HepG2 (cell line): ENCODE data around the gene SIX4. TPM values are rescaled to one million over a fixed set of nuclear protein-coding genes. Genes with fewer than 3 reads are reported as not detected.
A peak's percentile ranks its signal among the peaks of the same experiment; 100 is the strongest.

ENCODE experiments used
- ATAC-seq: fragments of 200-7000 bp; cut with Tn5 transposase; 3 replicates; pipeline ENCODE4 v1.9.1; 2020; ENCODE audit warnings: mild to moderate bottlenecking, moderate library complexity
- BruUV-seq: library from RNA; stranded (reverse); fragments of 400-500 nt; replicated peaks from 2 replicates; lab custom pipeline; 2021; lab: Mats Ljungman, UMichigan
- CTCF ChIA-PET: fragments of 300-600 bp; formaldehyde crosslinking; extraction: SDS; loops from one replicate; lab custom pipeline; 2021; ENCODE audit warnings: low total read pairs, inconsistent platforms, low intra/inter-chr PET ratio; lab: Yijun Ruan, JAX
- POLR2A ChIA-PET: fragments of 350-600 bp; sonication (Branson Sonifier 250); formaldehyde crosslinking; loops from one replicate; lab custom pipeline; 2020; ENCODE audit warnings: antibody characterized with exemption, inconsistent platforms; lab: Yijun Ruan, JAX
- DNase-seq: peaks from one replicate; pipeline ENCODE4 v3.0.0-alpha.2; 2015; ENCODE audit warnings: low spot score
- FAIRE-seq: peaks from 3 replicates; lab custom pipeline; 2011; peaks lifted over from hg19 to GRCh38; lab: Jason Lieb, UNC
- H2AFZ ChIP-seq: one replicate; pipeline ENCODE4 v1.6.1; 2011; ENCODE audit warnings: low read length, inconsistent platforms
- H3K27ac ChIP-seq: fragments of 300-600 bp; 3 replicates; pipeline ENCODE4 v1.8.0; 2011; ENCODE audit warnings: mixed run types, mild to moderate bottlenecking, mixed read lengths, low read length, inconsistent platforms; ENCODE audit not compliant: insufficient read depth; ENCODE audit errors: extremely low read length
- H3K27me3 ChIP-seq, 2 experiments: fragments of 200-600 bp in 1 of 2; 2 replicates in 1 of 2; 3 replicates in 1 of 2; pipeline versions ENCODE4 v1.6.0 to v1.8.0; 2011; ENCODE audit warnings: low read length in 2 of 2, mild to moderate bottlenecking in 2 of 2, moderate library complexity in 2 of 2, inconsistent platforms in 1 of 2; ENCODE audit not compliant: insufficient read depth in 2 of 2, control insufficient read depth in 1 of 2
- H3K36me3 ChIP-seq, 2 experiments: fragments of 200-600 bp in 1 of 2; replicated peaks in 1 of 2; 2 replicates in 1 of 2; 3 replicates in 1 of 2; pipeline versions ENCODE4 v1.5.1 to v1.8.0; 2011; ENCODE audit warnings: low read length in 2 of 2, inconsistent platforms in 1 of 2; ENCODE audit not compliant: insufficient read depth in 2 of 2, control insufficient read depth in 1 of 2
- H3K4me1 ChIP-seq: 2 replicates; pipeline ENCODE4 v1.5.1; 2012; ENCODE audit warnings: low read length, inconsistent platforms; ENCODE audit not compliant: insufficient read depth
- H3K4me2 ChIP-seq: 2 replicates; pipeline ENCODE4 v1.6.0; 2011; ENCODE audit warnings: low read depth, low read length, inconsistent platforms
- H3K4me3 ChIP-seq, 3 experiments: fragments of 200-600 bp in 1 of 3; sonication (generic), shearing (Covaris generic) in 1 of 3; replicated peaks in 1 of 3; 2 replicates each; pipeline ENCODE4 v1.5.1; 2011 to 2016; ENCODE audit warnings: low read length in 3 of 3, inconsistent platforms in 2 of 3, low read depth in 2 of 3, mild to moderate bottlenecking in 2 of 3, control low read depth in 1 of 3, mixed read lengths in 1 of 3; ENCODE audit not compliant: insufficient read depth in 1 of 3
- H3K79me2 ChIP-seq: one replicate; pipeline ENCODE4 v1.6.1; 2011; ENCODE audit warnings: low read length, inconsistent platforms; ENCODE audit not compliant: insufficient read depth
- H3K9ac ChIP-seq: 2 replicates; pipeline ENCODE4 v1.6.0; 2011; ENCODE audit warnings: mild to moderate bottlenecking, low read depth, low read length, inconsistent platforms; ENCODE audit not compliant: insufficient read depth
- H3K9me3 ChIP-seq: 2 replicates; pipeline ENCODE4 v1.5.1; 2012; ENCODE audit warnings: mild to moderate bottlenecking, low read length
- H4K20me1 ChIP-seq: 2 replicates; pipeline ENCODE4 v1.6.0; 2011; ENCODE audit warnings: inconsistent platforms, mild to moderate bottlenecking, low read length, moderate library complexity; ENCODE audit not compliant: insufficient read depth
- ARID3A ChIP-seq: IDR thresholded peaks from 2 replicates; pipeline ENCODE4 v1.6.1; 2012; ENCODE audit warnings: low read depth, low read length, improper control_type of control experiment
- BCL6 ChIP-seq: IDR thresholded peaks from 2 replicates; pipeline ENCODE4 v1.6.1; 2016; ENCODE audit warnings: missing genetic modification reagents, missing compliant biosample characterization
- BORCS8-MEF2B ChIP-seq: sonication (generic); formaldehyde crosslinking; IDR thresholded peaks from 2 replicates; pipeline ENCODE4 v1.8.0; 2022; ENCODE audit warnings: mild to moderate bottlenecking, missing genetic modification reagents
- FOXM1 ChIP-seq: sonication (generic); formaldehyde crosslinking; IDR thresholded peaks from 2 replicates; pipeline ENCODE4 v1.5.0; 2020; ENCODE audit warnings: missing genetic modification reagents
- LCORL ChIP-seq, 2 experiments: fragments of 450-650 bp in 1 of 2; sonication (generic) in 1 of 2; formaldehyde crosslinking in 1 of 2; IDR thresholded peaks; 2 replicates each; pipeline versions ENCODE4 v1.5.0 to v1.6.1; 2017 to 2020; ENCODE audit warnings: antibody characterized with exemption in 1 of 2, missing genetic modification reagents in 1 of 2
- MEIS2 ChIP-seq: sonication (generic); formaldehyde crosslinking; IDR thresholded peaks from 2 replicates; pipeline ENCODE4 v1.9.0; 2021; ENCODE audit warnings: mild to moderate bottlenecking, missing genetic modification reagents
- NCOA2 ChIP-seq: sonication (generic); formaldehyde crosslinking; IDR thresholded peaks from 2 replicates; pipeline ENCODE4 v1.8.0; 2022; ENCODE audit warnings: inconsistent platforms
- PBX2 ChIP-seq: IDR thresholded peaks from 2 replicates; pipeline ENCODE4 v1.6.1; 2016; ENCODE audit warnings: control low read depth
- RAD51 ChIP-seq: fragments of 450-650 bp; IDR thresholded peaks from 2 replicates; pipeline ENCODE4 v1.6.1; 2016; ENCODE audit warnings: borderline replicate concordance
- RBFOX2 ChIP-seq: fragments of 200-400 bp; formaldehyde crosslinking; IDR thresholded peaks from 2 replicates; pipeline ENCODE4 v1.6.1; 2017; ENCODE audit warnings: low read depth, mild to moderate bottlenecking, low read length
- REXO4 ChIP-seq: sonication (generic); formaldehyde crosslinking; IDR thresholded peaks from 2 replicates; pipeline ENCODE4 v1.8.0; 2022; ENCODE audit warnings: missing genetic modification reagents, mild to moderate bottlenecking, borderline replicate concordance
- SAP130 ChIP-seq: IDR thresholded peaks from 2 replicates; pipeline ENCODE4 v1.6.1; 2016; ENCODE audit warnings: low read depth
- SATB2 ChIP-seq: sonication (generic); formaldehyde crosslinking; IDR thresholded peaks from 2 replicates; pipeline ENCODE4 v1.5.0; 2020; ENCODE audit warnings: missing genetic modification reagents
- ZFAT ChIP-seq: sonication (generic); formaldehyde crosslinking; conservative IDR thresholded peaks from 2 replicates; pipeline ENCODE4 v1.8.1; 2023; ENCODE audit warnings: missing genetic modification reagents, inconsistent platforms
- ZFX ChIP-seq: sonication (generic); formaldehyde crosslinking; IDR thresholded peaks from 2 replicates; pipeline ENCODE4 v1.4.0; 2020; ENCODE audit warnings: mild to moderate bottlenecking, low read depth, missing genetic modification reagents, moderate library complexity
- ZNF354B ChIP-seq: sonication (generic); formaldehyde crosslinking; IDR thresholded peaks from 2 replicates; pipeline ENCODE4 v1.8.0; 2022; ENCODE audit warnings: mild to moderate bottlenecking, missing genetic modification reagents
- ZNF574 ChIP-seq: sonication (generic); formaldehyde crosslinking; IDR thresholded peaks from 2 replicates; pipeline ENCODE4 v1.4.0; 2020; ENCODE audit warnings: missing genetic modification reagents
- WGBS: methylation state at CpG from one replicate; pipeline ENCODE4 v1.1.6; 2017; ENCODE audit warnings: low lambda C conversion rate; 5-methylcytosine and 5-hydroxymethylcytosine counted together
- in situ Hi-C: cut with HindIII; loops from 2 replicates; pipeline ENCODE4 v1.10.0; 2017; ENCODE audit warnings: low pct_unique_long_range_greater_than_20kb; ENCODE audit not compliant: extremely low pct_ligation_motif_present
- intact Hi-C: fragments of 100-400 bp; cut with micrococcal nuclease; formaldehyde crosslinking; loops from one replicate; pipeline ENCODE4 v1.10.0; 2022; ENCODE audit not compliant: unreplicated experiment
- polyA plus RNA-seq, 8 experiments: library from polyadenylated mRNA; depleted of rRNA in 3 of 8; stranded (reverse) in 7 of 8; unstranded in 1 of 8; fragments of >200 nt; fragmentation: Illumina TruSeq in 4 of 8; extraction: Trizol in 4 of 8; gene quantifications; 2 replicates each; pipeline versions ENCODE4 v1.2.1 to v1.2.3, GENCODE V29; 2011 to 2016; ENCODE audit warnings: low read depth in 4 of 8, missing spikeins in 1 of 8, mixed read lengths in 1 of 8; ENCODE audit not compliant: insufficient read depth in 1 of 8
- total RNA-seq, 5 experiments: library from RNA; depleted of rRNA; stranded (reverse); fragments of >200 nt; fragmentation: Illumina TruSeq; extraction: Trizol; gene quantifications; 2 replicates each; pipeline ENCODE4 v1.2.3, GENCODE V29; 2016; ENCODE audit warnings: low read depth in 1 of 5
- TF ChIP-seq, protein P1 (sequence below): IDR thresholded peaks from 2 replicates; pipeline ENCODE4 v1.6.1; 2016

Gene SIX4
- total and polyA plus RNA-seq, 2 of the 13 experiments (the other 11 are each of a cell fraction or from before 2014, with no cell fraction given), result 5.0 to 6.0 TPM

GRCh38 chr14:60691383-60692113 is 32.6 kb downstream of the SIX4 start:
- FAIRE-seq (peak; percentile 98), DNase-seq (peak; percentile 77), ATAC-seq (peak; percentile 94)
- intact Hi-C loops, result no loop called here
- peak overlapping the region; percentile 64 for H3K4me2 ChIP-seq
- no peaks in the 10 kb centered on the region for H3K9me3 ChIP-seq
- in situ Hi-C loops, result no loop called here
- H3K36me3 ChIP-seq, result no peaks in the 10 kb centered on the region
- POLR2A ChIA-PET, result interaction anchor here (0.9 to 2.0 kb wide), 7 partner anchors 26 to 289 kb away, joined by 3 to 38 read pairs (median 6); partner anchors contain the start of genes SIX1, SIX4, SLC38A6 and TRMT5
- H3K4me1 ChIP-seq, result peaks cover 68% of the 10 kb centered on the region
- no peaks in the 10 kb centered on the region for H3K79me2 ChIP-seq
- no peaks in the 10 kb centered on the region for H4K20me1 ChIP-seq
- no peak overlapping the region for H2AFZ ChIP-seq
- no peak overlapping the region for H3K9ac ChIP-seq
- CTCF ChIA-PET, result no interaction called here
- H3K4me3 ChIP-seq, result peak overlapping the region in 2 of 3 experiments; percentile 20 to 24; a peak in 2 of 6 replicates
- no TSS peak for BruUV-seq
- no peaks in the 10 kb centered on the region for H3K27me3 ChIP-seq
- WGBS, result 0% methylated on average over 3 of the region's 3 CpGs
- H3K27ac ChIP-seq, result peak overlapping the region; percentile 60
- TF ChIP-seq ZNF354B (CRISPR knock-in tag) (no peak), BORCS8-MEF2B (no peak), ZNF574 (peak; percentile 59; the same call in 1 of the 2 replicates), SATB2 (no peak), REXO4 (CRISPR knock-in tag) (no peak), RBFOX2 (no peak), NCOA2 (peak; percentile 81), FOXM1 (CRISPR knock-in tag) (no peak), PBX2 (CRISPR knock-in tag) (no peak), ZFX (CRISPR knock-in tag) (peak; percentile 29; the same call in 1 of the 2 replicates), LCORL (IDR thresholded peaks at IDR 0.05) (no peak), LCORL (CRISPR knock-in tag; IDR thresholded peaks at IDR 0.05) (peak; percentile 38; the same call in 1 of the 2 replicates), ARID3A (peak; percentile 30; the same call in 1 of the 2 replicates), BCL6 (CRISPR knock-in tag) (peak; percentile 60; the same call in 1 of the 2 replicates), SAP130 (CRISPR knock-in tag) (peak; percentile 64), RAD51 (no peak), ZFAT (CRISPR knock-in tag) (no peak), MEIS2 (CRISPR knock-in tag) (no peak)
- TF ChIP-seq, protein P1, sequence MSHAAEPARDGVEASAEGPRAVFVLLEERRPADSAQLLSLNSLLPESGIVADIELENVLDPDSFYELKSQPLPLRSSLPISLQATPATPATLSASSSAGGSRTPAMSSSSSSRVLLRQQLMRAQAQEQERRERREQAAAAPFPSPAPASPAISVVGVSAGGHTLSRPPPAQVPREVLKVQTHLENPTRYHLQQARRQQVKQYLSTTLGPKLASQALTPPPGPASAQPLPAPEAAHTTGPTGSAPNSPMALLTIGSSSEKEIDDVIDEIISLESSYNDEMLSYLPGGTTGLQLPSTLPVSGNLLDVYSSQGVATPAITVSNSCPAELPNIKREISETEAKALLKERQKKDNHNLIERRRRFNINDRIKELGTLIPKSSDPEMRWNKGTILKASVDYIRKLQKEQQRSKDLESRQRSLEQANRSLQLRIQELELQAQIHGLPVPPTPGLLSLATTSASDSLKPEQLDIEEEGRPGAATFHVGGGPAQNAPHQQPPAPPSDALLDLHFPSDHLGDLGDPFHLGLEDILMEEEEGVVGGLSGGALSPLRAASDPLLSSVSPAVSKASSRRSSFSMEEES (CRISPR knock-in tag), result no peak
